ENCODE results near the gene SDHA.
"Not testable (repeated sequence)": the region's sequence is repeated elsewhere in the genome, so short reads cannot be mapped to it uniquely, and the experiment has no call there.

The SDHA gene

GRCh38 chr5:257148-257547, 39.0 kb downstream of the SDHA start:
- no peak for DNase-seq (ENCODE audit: low read depth)

GRCh38 chr5:263275-263974, 45.3 kb downstream of the SDHA start:
- not testable (repeated sequence) for DNase-seq (ENCODE audit: low read depth)

GRCh38 chr5:264338-264737, 46.2 kb downstream of the SDHA start:
- DNase-seq (ENCODE audit: low read depth) = no peak

GRCh38 chr5:266311-267026, 48.3 kb downstream of the SDHA start:
- not testable (repeated sequence) for DNase-seq (ENCODE audit: low read depth)

GRCh38 chr5:267716-268115, 49.6 kb downstream of the SDHA start:
- no peak for DNase-seq (ENCODE audit: low read depth)

GRCh38 chr5:270340-270739, 52.2 kb downstream of the SDHA start:
- DNase-seq (ENCODE audit: low read depth) = no peak

- DNase-seq (ENCODE audit: low read depth) = not testable (repeated sequence)
Measured at GRCh38 chr5:271828-272167, 53.7 kb downstream of the SDHA start.

- not testable (repeated sequence) for DNase-seq (ENCODE audit: low read depth)
Measured at GRCh38 chr5:273091-273490, 55.0 kb downstream of the SDHA start.

GRCh38 chr5:273491-273890, 55.4 kb downstream of the SDHA start:
- not testable (repeated sequence) for DNase-seq (ENCODE audit: low read depth)

GRCh38 chr5:274346-274745, 56.2 kb downstream of the SDHA start:
- not testable (repeated sequence) for DNase-seq (ENCODE audit: low read depth)

- DNase-seq (ENCODE audit: low read depth) = no peak
Measured at GRCh38 chr5:278646-279045, 60.5 kb downstream of the SDHA start.

GRCh38 chr5:279051-279665, 61.0 kb downstream of the SDHA start:
- not testable (repeated sequence) for DNase-seq (ENCODE audit: low read depth)

GRCh38 chr5:285991-286557, 68.0 kb downstream of the SDHA start:
- no peak for DNase-seq (ENCODE audit: low read depth)

- DNase-seq (ENCODE audit: low read depth) = not testable (repeated sequence)
Measured at GRCh38 chr5:290200-290599, 72.1 kb downstream of the SDHA start.

GRCh38 chr5:291345-291744, 73.2 kb downstream of the SDHA start:
- not testable (repeated sequence) for DNase-seq (ENCODE audit: low read depth)

- not testable (repeated sequence) for DNase-seq (ENCODE audit: low read depth)
Measured at GRCh38 chr5:294788-295187, 76.7 kb downstream of the SDHA start.

GRCh38 chr5:296207-296606, 78.1 kb downstream of the SDHA start:
- DNase-seq (ENCODE audit: low read depth) = not testable (repeated sequence)

GRCh38 chr5:296954-297353, 78.8 kb downstream of the SDHA start:
- DNase-seq (ENCODE audit: low read depth) = not testable (repeated sequence)

GRCh38 chr5:297448-297847, 79.3 kb downstream of the SDHA start:
- DNase-seq (ENCODE audit: low read depth) = not testable (repeated sequence)

- not testable (repeated sequence) for DNase-seq (ENCODE audit: low read depth)
Measured at GRCh38 chr5:297991-298736, 80.0 kb downstream of the SDHA start.

- no peak for DNase-seq (ENCODE audit: low read depth)
Measured at GRCh38 chr5:298737-299125, 80.6 kb downstream of the SDHA start.

GRCh38 chr5:299921-300320, 81.8 kb downstream of the SDHA start:
- not testable (repeated sequence) for DNase-seq (ENCODE audit: low read depth)
